PFSK-1 (cell line): Measurements from ENCODE around the gene SUSD2.

Source experiments
- POLR2AphosphoS5 ChIP-seq: IDR thresholded peaks from 2 replicates; pipeline ENCODE4 v1.6.1; 2012; ENCODE audit warnings: low read depth, mild to moderate bottlenecking, control low read depth, low read length, moderate library complexity
- REST ChIP-seq, 2 experiments: IDR thresholded peaks; 2 replicates each; pipeline versions ENCODE4 v1.6.1 to v1.8.0; 2011 to 2012; ENCODE audit warnings: low read depth in 2 of 2, low read length in 2 of 2, control low read depth in 1 of 2, inconsistent platforms in 1 of 2, mild to moderate bottlenecking in 1 of 2, moderate library complexity in 1 of 2; ENCODE audit not compliant: insufficient read depth in 1 of 2
- SIN3A ChIP-seq: IDR thresholded peaks from 2 replicates; pipeline ENCODE4 v1.6.1; 2012; ENCODE audit warnings: mild to moderate bottlenecking, low read length, moderate library complexity, borderline replicate concordance; ENCODE audit not compliant: insufficient read depth
- TAF1 ChIP-seq: IDR thresholded peaks from 2 replicates; pipeline ENCODE4 v1.6.1; 2012; ENCODE audit warnings: low read length, control low read depth, borderline replicate concordance; ENCODE audit not compliant: insufficient read depth

GRCh38 chr22:24201681-24202614 is 20.7 kb downstream of the SUSD2 start:
- TF ChIP-seq TAF1 (no peak), SIN3A (no peak), POLR2AphosphoS5 (no peak), REST (IDR thresholded peaks at IDR 0.05; ENCODE audit: insufficient read depth in 1 of 2, low read depth in 2 of 2, low read length in 2 of 2) (no peak)
